ENCODE data around the gene F2RL3. TPM values are rescaled to one million over a fixed set of nuclear protein-coding genes. Genes with fewer than 3 reads are reported as not detected.

F2RL3 gene
- total and polyA plus RNA-seq, 9 donors = 0.19 to 0.67 (median 0.31) TPM

- DNase-seq = no peak
- WGBS (ENCODE audit: insufficient coverage) = 83% methylated on average over 8 of the region's 12 CpGs
- no peaks in the 10 kb centered on the region for H3K4me1 ChIP-seq (ENCODE audit: control insufficient read depth, insufficient read depth, low read length)
- H3K36me3 ChIP-seq (ENCODE audit: control insufficient read depth, insufficient read depth, low read length) = no peaks in the 10 kb centered on the region
- H3K4me3 ChIP-seq (ENCODE audit: low read length) = no peak overlapping the region
- H3K9me3 ChIP-seq (replicated peaks; ENCODE audit: control insufficient read depth, low read depth, low read length) = peaks cover 10% of the 10 kb centered on the region
- H3K27ac ChIP-seq (ENCODE audit: low read length) = no peak overlapping the region
- no peaks in the 10 kb centered on the region for H3K27me3 ChIP-seq (ENCODE audit: control insufficient read depth, insufficient read depth, low read length)
Measured at GRCh38 chr19:16920816-16921529, 32.2 kb downstream of the F2RL3 start.

- DNase-seq = no peak
- H3K36me3 ChIP-seq (ENCODE audit: control insufficient read depth, insufficient read depth, low read length) = no peaks in the 10 kb centered on the region
- H3K4me1 ChIP-seq (ENCODE audit: control insufficient read depth, insufficient read depth, low read length) = no peaks in the 10 kb centered on the region
- no peak overlapping the region for H3K27ac ChIP-seq (ENCODE audit: low read length)
- H3K4me3 ChIP-seq (ENCODE audit: low read length) = no peak overlapping the region
- H3K9me3 ChIP-seq (replicated peaks; ENCODE audit: control insufficient read depth, low read depth, low read length) = peaks cover 10% of the 10 kb centered on the region
- 89% methylated on average over 19 of the region's 21 CpGs for WGBS (ENCODE audit: insufficient coverage)
- no peaks in the 10 kb centered on the region for H3K27me3 ChIP-seq (ENCODE audit: control insufficient read depth, insufficient read depth, low read length)
Measured at GRCh38 chr19:16921766-16922591, 33.2 kb downstream of the F2RL3 start.

GRCh38 chr19:16922592-16922934 is 33.8 kb downstream of the F2RL3 start:
- Histone ChIP-seq H3K9me3 (replicated peaks; ENCODE audit: control insufficient read depth, low read depth, low read length) (peaks cover 10% of the 10 kb centered on the region), H3K27ac (ENCODE audit: low read length) (no peak overlapping the region), H3K27me3 (ENCODE audit: control insufficient read depth, insufficient read depth, low read length) (no peaks in the 10 kb centered on the region), H3K4me1 (ENCODE audit: control insufficient read depth, insufficient read depth, low read length) (no peaks in the 10 kb centered on the region), H3K4me3 (ENCODE audit: low read length) (no peak overlapping the region), H3K36me3 (ENCODE audit: control insufficient read depth, insufficient read depth, low read length) (no peaks in the 10 kb centered on the region)
- 75% methylated on average over 1 of the region's 1 CpG for WGBS (ENCODE audit: insufficient coverage)
- DNase-seq = no peak

- no peak for DNase-seq
- H3K27me3 ChIP-seq (ENCODE audit: control insufficient read depth, insufficient read depth, low read length) = no peaks in the 10 kb centered on the region
- H3K36me3 ChIP-seq (ENCODE audit: control insufficient read depth, insufficient read depth, low read length) = no peaks in the 10 kb centered on the region
- peaks cover 10% of the 10 kb centered on the region for H3K9me3 ChIP-seq (replicated peaks; ENCODE audit: control insufficient read depth, low read depth, low read length)
- H3K4me1 ChIP-seq (ENCODE audit: control insufficient read depth, insufficient read depth, low read length) = no peaks in the 10 kb centered on the region
- H3K4me3 ChIP-seq (ENCODE audit: low read length) = no peak overlapping the region
- H3K27ac ChIP-seq (ENCODE audit: low read length) = no peak overlapping the region
- 94% methylated on average over 12 of the region's 13 CpGs for WGBS (ENCODE audit: insufficient coverage)
Measured at GRCh38 chr19:16922949-16923348, 34.1 kb downstream of the F2RL3 start.

- 91% methylated on average over 13 of the region's 13 CpGs for WGBS (ENCODE audit: insufficient coverage)
- DNase-seq = no peak
- H3K27me3 ChIP-seq (ENCODE audit: control insufficient read depth, insufficient read depth, low read length) = no peaks in the 10 kb centered on the region
Measured at GRCh38 chr19:16927883-16928282, 39.1 kb downstream of the F2RL3 start.

GRCh38 chr19:16928351-16928750 is 39.6 kb downstream of the F2RL3 start:
- peaks cover 13% of the 10 kb centered on the region for H3K9me3 ChIP-seq (replicated peaks; ENCODE audit: control insufficient read depth, low read depth, low read length)
- WGBS (ENCODE audit: insufficient coverage) = 100% methylated on average over 1 of the region's 2 CpGs
- no peak overlapping the region for H3K4me3 ChIP-seq (ENCODE audit: low read length)
- H3K36me3 ChIP-seq (ENCODE audit: control insufficient read depth, insufficient read depth, low read length) = no peaks in the 10 kb centered on the region
- no peak for DNase-seq
- H3K4me1 ChIP-seq (ENCODE audit: control insufficient read depth, insufficient read depth, low read length) = no peaks in the 10 kb centered on the region
- H3K27ac ChIP-seq (ENCODE audit: low read length) = no peak overlapping the region
- no peaks in the 10 kb centered on the region for H3K27me3 ChIP-seq (ENCODE audit: control insufficient read depth, insufficient read depth, low read length)

More at GRCh38 chr19:16927883-16928282, 39.1 kb downstream of the F2RL3 start:
- Histone ChIP-seq H3K36me3 (ENCODE audit: control insufficient read depth, insufficient read depth, low read length) (no peaks in the 10 kb centered on the region), H3K27ac (ENCODE audit: low read length) (no peak overlapping the region), H3K9me3 (replicated peaks; ENCODE audit: control insufficient read depth, low read depth, low read length) (peaks cover 12% of the 10 kb centered on the region), H3K4me1 (ENCODE audit: control insufficient read depth, insufficient read depth, low read length) (no peaks in the 10 kb centered on the region), H3K4me3 (ENCODE audit: low read length) (no peak overlapping the region)

GRCh38 chr19:16928916-16929315 is 40.1 kb downstream of the F2RL3 start:
- 88% methylated on average over 6 of the region's 10 CpGs for WGBS (ENCODE audit: insufficient coverage)

GRCh38 chr19:16930753-16931152 is 42.0 kb downstream of the F2RL3 start:
- Histone ChIP-seq H3K4me1 (ENCODE audit: control insufficient read depth, insufficient read depth, low read length) (no peaks in the 10 kb centered on the region), H3K36me3 (ENCODE audit: control insufficient read depth, insufficient read depth, low read length) (no peaks in the 10 kb centered on the region), H3K27ac (ENCODE audit: low read length) (no peak overlapping the region), H3K9me3 (replicated peaks; ENCODE audit: control insufficient read depth, low read depth, low read length) (peaks cover 10% of the 10 kb centered on the region), H3K4me3 (ENCODE audit: low read length) (no peak overlapping the region), H3K27me3 (ENCODE audit: control insufficient read depth, insufficient read depth, low read length) (no peaks in the 10 kb centered on the region)
- WGBS (ENCODE audit: insufficient coverage) = 80% methylated on average over 5 of the region's 5 CpGs
- DNase-seq = no peak

More at GRCh38 chr19:16928916-16929315, 40.1 kb downstream of the F2RL3 start:
- Histone ChIP-seq H3K4me1 (ENCODE audit: control insufficient read depth, insufficient read depth, low read length) (no peaks in the 10 kb centered on the region), H3K27me3 (ENCODE audit: control insufficient read depth, insufficient read depth, low read length) (no peaks in the 10 kb centered on the region), H3K27ac (ENCODE audit: low read length) (no peak overlapping the region), H3K4me3 (ENCODE audit: low read length) (no peak overlapping the region), H3K9me3 (replicated peaks; ENCODE audit: control insufficient read depth, low read depth, low read length) (peaks cover 13% of the 10 kb centered on the region), H3K36me3 (ENCODE audit: control insufficient read depth, insufficient read depth, low read length) (no peaks in the 10 kb centered on the region)
- no peak for DNase-seq

GRCh38 chr19:16931306-16931705 is 42.5 kb downstream of the F2RL3 start:
- DNase-seq = no peak
- peaks cover 10% of the 10 kb centered on the region for H3K9me3 ChIP-seq (replicated peaks; ENCODE audit: control insufficient read depth, low read depth, low read length)
- 97% methylated on average over 4 of the region's 4 CpGs for WGBS (ENCODE audit: insufficient coverage)
- H3K36me3 ChIP-seq (ENCODE audit: control insufficient read depth, insufficient read depth, low read length) = no peaks in the 10 kb centered on the region
- no peaks in the 10 kb centered on the region for H3K27me3 ChIP-seq (ENCODE audit: control insufficient read depth, insufficient read depth, low read length)
- no peak overlapping the region for H3K27ac ChIP-seq (ENCODE audit: low read length)
- H3K4me1 ChIP-seq (ENCODE audit: control insufficient read depth, insufficient read depth, low read length) = no peaks in the 10 kb centered on the region
- H3K4me3 ChIP-seq (ENCODE audit: low read length) = no peak overlapping the region

GRCh38 chr19:16934489-16934888 is 45.7 kb downstream of the F2RL3 start:
- H3K4me3 ChIP-seq (ENCODE audit: low read length) = no peak overlapping the region
- peaks cover 8% of the 10 kb centered on the region for H3K9me3 ChIP-seq (replicated peaks; ENCODE audit: control insufficient read depth, low read depth, low read length)
- no peaks in the 10 kb centered on the region for H3K36me3 ChIP-seq (ENCODE audit: control insufficient read depth, insufficient read depth, low read length)
- no peak overlapping the region for H3K27ac ChIP-seq (ENCODE audit: low read length)
- H3K4me1 ChIP-seq (ENCODE audit: control insufficient read depth, insufficient read depth, low read length) = no peaks in the 10 kb centered on the region
- no CpG with 5 or more reads among the region's 1 CpG for WGBS (ENCODE audit: insufficient coverage)
- no peak for DNase-seq
- H3K27me3 ChIP-seq (ENCODE audit: control insufficient read depth, insufficient read depth, low read length) = no peaks in the 10 kb centered on the region
